ENCODE data around the gene BTNL3.
"Not testable (repeated sequence)": the region's sequence is repeated elsewhere in the genome, so short reads cannot be mapped to it uniquely, and the experiment has no call there.

Gene BTNL3

GRCh38 chr5:181044093-181044599, 55.5 kb downstream of the BTNL3 start:
- Histone ChIP-seq H3K36me3 (replicated peaks; ENCODE audit: low read depth, low read length) (no peaks in the 10 kb centered on the region), H3K4me2 (ENCODE audit: low read length) (no peak overlapping the region), H2AFZ (ENCODE audit: low read depth, low read length) (no peak overlapping the region), H3K9ac (ENCODE audit: low read length) (no peak overlapping the region), H3K79me2 (ENCODE audit: low read length) (no peaks in the 10 kb centered on the region), H4K20me1 (ENCODE audit: insufficient read depth, low read length) (no peaks in the 10 kb centered on the region), H3K27ac (ENCODE audit: low read length) (no peak overlapping the region), H3K9me3 (ENCODE audit: insufficient read depth, low read length) (no peaks in the 10 kb centered on the region), H3K27me3 (ENCODE audit: low read depth, low read length) (peaks cover 29% of the 10 kb centered on the region), H3K4me3 (ENCODE audit: low read length) (no peak overlapping the region), H3K4me1 (ENCODE audit: low read length) (no peaks in the 10 kb centered on the region)
- TF ChIP-seq CTCF (IDR thresholded peaks at IDR 0.05; ENCODE audit: low read depth, low read length) (no peak), EZH2phosphoT487 (IDR thresholded peaks at IDR 0.05; ENCODE audit: low read depth) (no peak)

DNA sequence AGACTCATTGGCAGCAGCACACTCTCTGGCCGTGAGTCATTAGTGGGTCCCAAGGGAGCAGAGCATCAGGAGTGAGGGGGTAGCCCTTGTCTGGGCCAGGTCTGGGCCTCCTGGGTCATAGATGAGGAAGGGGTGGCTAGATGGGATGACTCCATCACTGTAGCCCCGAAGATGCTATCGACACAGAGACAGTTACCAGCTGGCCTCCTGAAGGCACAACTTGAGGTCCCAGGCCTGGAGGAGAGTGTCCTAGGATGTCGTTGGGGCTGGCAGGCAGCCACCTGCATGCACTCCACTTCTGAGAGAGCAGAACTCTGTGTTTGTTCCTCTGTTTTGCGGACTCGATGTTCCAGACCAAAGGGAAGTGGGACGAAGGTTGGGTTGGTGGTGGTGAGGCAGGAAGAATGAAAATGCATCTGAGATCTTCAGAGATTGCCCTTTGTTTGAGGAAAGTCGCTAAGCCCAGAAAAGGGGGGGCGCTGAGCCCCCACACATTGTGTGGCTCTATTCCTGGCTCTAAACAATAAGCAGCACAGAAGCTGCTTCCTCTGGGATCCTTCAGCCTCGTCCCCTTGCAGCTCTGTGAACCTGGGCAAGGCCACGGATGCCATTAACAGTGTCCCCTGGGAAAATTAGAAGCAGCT, 56.1 kb downstream of the BTNL3 start:
- Histone ChIP-seq H3K4me1 (ENCODE audit: low read length) (no peaks in the 10 kb centered on the region), H3K9me3 (ENCODE audit: insufficient read depth, low read length) (no peaks in the 10 kb centered on the region), H3K27ac (ENCODE audit: low read length) (no peak overlapping the region), H3K27me3 (ENCODE audit: low read depth, low read length) (peaks cover 32% of the 10 kb centered on the region), H2AFZ (ENCODE audit: low read depth, low read length) (no peak overlapping the region), H3K4me3 (ENCODE audit: low read length) (no peak overlapping the region), H3K4me2 (ENCODE audit: low read length) (no peak overlapping the region), H3K36me3 (replicated peaks; ENCODE audit: low read depth, low read length) (no peaks in the 10 kb centered on the region), H3K9ac (ENCODE audit: low read length) (no peak overlapping the region), H4K20me1 (ENCODE audit: insufficient read depth, low read length) (no peaks in the 10 kb centered on the region), H3K79me2 (ENCODE audit: low read length) (no peaks in the 10 kb centered on the region)
- TF ChIP-seq CTCF (IDR thresholded peaks at IDR 0.05; ENCODE audit: low read depth, low read length): no peak
- TF ChIP-seq EZH2phosphoT487 (IDR thresholded peaks at IDR 0.05; ENCODE audit: low read depth): no peak

GRCh38 chr5:181045316-181045715, 56.7 kb downstream of the BTNL3 start:
- no peak overlapping the region for H3K4me2 ChIP-seq (ENCODE audit: low read length)

DNA sequence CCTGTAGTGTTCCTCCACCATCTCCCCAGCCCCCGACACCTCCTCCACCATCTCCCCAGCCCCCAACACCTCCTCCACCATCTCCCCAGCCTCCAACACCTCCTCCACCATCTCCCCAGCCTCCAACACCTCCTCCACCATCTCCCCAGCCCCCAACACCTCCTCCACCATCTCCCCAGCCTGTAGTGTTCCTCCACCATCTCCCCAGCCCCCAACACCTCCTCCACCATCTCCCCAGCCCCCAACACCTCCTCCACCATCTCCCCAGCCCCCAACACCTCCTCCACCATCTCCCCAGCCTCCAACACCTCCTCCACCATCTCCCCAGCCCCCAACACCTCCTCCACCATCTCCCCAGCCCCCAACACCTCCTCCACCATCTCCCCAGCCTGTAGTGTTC, 57.2 kb downstream of the BTNL3 start:
- H3K4me2 ChIP-seq (ENCODE audit: low read length); H3K4me3 ChIP-seq (ENCODE audit: low read length); H2AFZ ChIP-seq (ENCODE audit: low read depth, low read length); H4K20me1 ChIP-seq (ENCODE audit: insufficient read depth, low read length); H3K9ac ChIP-seq (ENCODE audit: low read length); H3K36me3 ChIP-seq (replicated peaks; ENCODE audit: low read depth, low read length); H3K4me1 ChIP-seq (ENCODE audit: low read length); H3K79me2 ChIP-seq (ENCODE audit: low read length); H3K27ac ChIP-seq (ENCODE audit: low read length); H3K9me3 ChIP-seq (ENCODE audit: insufficient read depth, low read length): not testable (repeated sequence)
- H3K27me3 ChIP-seq (ENCODE audit: low read depth, low read length): peaks cover 29% of the 10 kb centered on the region

More at GRCh38 chr5:181045316-181045715, 56.7 kb downstream of the BTNL3 start:
- H3K9me3 ChIP-seq (ENCODE audit: insufficient read depth, low read length): no peaks in the 10 kb centered on the region
- H4K20me1 ChIP-seq (ENCODE audit: insufficient read depth, low read length): no peaks in the 10 kb centered on the region
- no peaks in the 10 kb centered on the region for H3K4me1 ChIP-seq (ENCODE audit: low read length)
- no peak overlapping the region for H3K9ac ChIP-seq (ENCODE audit: low read length)
- no peak overlapping the region for H3K27ac ChIP-seq (ENCODE audit: low read length)
- H3K36me3 ChIP-seq (replicated peaks; ENCODE audit: low read depth, low read length): no peaks in the 10 kb centered on the region
- H2AFZ ChIP-seq (ENCODE audit: low read depth, low read length): no peak overlapping the region
- H3K79me2 ChIP-seq (ENCODE audit: low read length): no peaks in the 10 kb centered on the region
- TF ChIP-seq EZH2phosphoT487 (IDR thresholded peaks at IDR 0.05; ENCODE audit: low read depth) (no peak), CTCF (IDR thresholded peaks at IDR 0.05; ENCODE audit: low read depth, low read length) (no peak; the same call in 1 of the 2 replicates)
- H3K27me3 ChIP-seq (ENCODE audit: low read depth, low read length): peaks cover 32% of the 10 kb centered on the region
- H3K4me3 ChIP-seq (ENCODE audit: low read length): no peak overlapping the region
